Fibroblast of skin of right quadriceps (primary cell): ENCODE data around the gene TRMU.

Experiments
- DNase-seq: peaks from one replicate; pipeline ENCODE4 v3.0.0-alpha.2; 2013

Gene TRMU

DNA sequence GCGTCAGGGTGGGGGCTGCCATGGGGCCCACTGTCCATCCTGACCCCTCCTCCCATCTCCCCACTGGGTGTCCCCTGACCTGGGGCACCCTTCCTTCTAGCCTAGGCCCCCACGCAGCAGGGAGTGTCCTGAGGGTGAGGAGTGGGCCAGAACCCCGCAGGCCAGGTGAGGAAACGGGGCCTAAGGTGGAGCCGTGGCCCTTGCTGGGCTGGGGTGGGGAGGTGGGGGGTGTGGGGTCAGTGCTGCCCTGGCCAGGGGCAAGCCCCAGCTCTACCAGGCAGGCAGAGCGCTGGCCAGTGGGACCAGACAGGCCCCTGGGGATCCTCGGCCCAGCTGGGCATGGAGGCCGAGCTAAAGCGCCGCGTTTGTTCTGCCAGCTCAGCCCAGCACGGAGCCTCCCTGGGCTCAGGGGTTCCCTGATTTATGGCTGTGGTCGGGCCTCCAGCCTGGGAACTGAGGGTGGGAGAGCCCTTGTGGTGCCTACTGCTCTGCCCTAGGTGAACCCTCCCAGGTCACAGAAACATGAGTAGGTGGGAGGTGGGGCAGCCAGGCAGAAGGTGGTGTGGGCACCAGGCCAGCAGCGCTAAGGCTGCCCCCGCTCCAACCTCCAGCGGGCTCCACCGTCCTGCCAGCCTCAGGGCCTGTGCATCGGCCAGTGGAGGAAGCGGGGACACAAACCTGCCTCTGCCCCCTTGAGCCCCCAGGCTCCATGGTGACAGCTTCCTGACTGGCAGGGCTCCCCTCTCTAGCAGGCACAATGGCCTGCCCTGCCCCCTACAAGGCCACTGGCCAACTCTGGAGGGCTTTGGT lies 22.4 kb downstream of the TRMU start:
- DNase-seq = no peak

- no peak for DNase-seq
These were observed 23.3 kb downstream of the TRMU start for GRCh38 chr22:46358766-46359165.

DNA sequence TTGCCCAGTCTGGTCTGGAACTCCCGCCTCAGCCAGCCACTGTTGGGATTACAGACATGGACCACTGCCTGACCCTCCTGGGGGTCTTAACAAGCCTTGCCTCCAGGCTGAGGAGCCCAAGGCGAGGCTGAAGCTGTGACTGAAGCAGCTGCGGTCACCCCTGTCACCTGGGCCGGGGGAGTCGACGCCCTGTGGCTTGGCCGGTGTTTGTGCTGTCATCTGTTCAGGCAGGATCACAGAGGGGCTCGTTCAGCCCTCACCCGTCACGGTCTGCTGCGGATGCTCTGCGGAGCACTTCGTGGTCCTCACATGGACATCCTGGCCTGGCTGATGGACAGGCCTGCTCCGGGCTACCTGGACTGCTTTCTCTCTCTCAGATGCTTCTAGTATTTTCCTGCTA lies 23.8 kb downstream of the TRMU start:
- no peak for DNase-seq

DNA sequence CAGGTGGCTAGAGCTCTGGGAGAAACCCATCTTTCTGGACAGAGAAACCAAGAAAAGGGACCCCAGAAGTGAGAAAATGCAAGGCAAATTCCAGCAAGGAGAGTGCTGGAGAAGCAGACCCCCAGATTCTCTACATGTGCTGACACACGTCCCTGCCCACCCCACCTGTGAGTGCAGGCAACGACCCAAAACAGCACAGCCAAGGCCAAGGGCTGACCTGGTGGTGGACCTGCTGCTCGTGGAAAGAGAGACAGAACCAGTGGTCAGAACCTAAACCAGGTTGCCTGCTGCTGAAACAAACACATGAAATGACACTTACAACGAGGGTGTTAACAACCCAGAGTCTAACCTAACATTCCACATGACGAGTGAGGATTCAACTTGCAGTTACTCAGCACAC lies 24.6 kb downstream of the TRMU start:
- no peak for DNase-seq

DNA sequence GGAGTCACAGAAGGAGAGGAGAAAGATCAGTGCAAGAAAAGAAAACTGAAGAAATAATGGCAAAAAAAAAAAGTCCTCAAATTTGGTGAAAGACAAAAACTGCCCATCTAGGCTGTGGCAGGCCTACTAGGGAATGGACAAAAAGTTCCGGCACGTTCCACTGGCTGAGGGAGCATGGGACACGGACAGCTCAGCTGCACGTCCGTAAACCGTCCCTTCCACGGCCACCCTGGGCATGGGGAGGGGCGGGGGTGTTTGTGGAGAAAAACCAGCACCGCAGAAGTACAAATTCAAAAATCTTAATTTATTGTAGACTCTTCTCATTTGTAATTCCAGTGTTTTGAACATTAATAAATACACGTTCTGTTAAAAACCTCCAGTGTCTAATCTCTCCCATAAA lies 25.4 kb downstream of the TRMU start:
- no peak for DNase-seq

GRCh38 chr22:46361826-46362202 lies 26.3 kb downstream of the TRMU start:
- DNase-seq = no peak

DNA sequence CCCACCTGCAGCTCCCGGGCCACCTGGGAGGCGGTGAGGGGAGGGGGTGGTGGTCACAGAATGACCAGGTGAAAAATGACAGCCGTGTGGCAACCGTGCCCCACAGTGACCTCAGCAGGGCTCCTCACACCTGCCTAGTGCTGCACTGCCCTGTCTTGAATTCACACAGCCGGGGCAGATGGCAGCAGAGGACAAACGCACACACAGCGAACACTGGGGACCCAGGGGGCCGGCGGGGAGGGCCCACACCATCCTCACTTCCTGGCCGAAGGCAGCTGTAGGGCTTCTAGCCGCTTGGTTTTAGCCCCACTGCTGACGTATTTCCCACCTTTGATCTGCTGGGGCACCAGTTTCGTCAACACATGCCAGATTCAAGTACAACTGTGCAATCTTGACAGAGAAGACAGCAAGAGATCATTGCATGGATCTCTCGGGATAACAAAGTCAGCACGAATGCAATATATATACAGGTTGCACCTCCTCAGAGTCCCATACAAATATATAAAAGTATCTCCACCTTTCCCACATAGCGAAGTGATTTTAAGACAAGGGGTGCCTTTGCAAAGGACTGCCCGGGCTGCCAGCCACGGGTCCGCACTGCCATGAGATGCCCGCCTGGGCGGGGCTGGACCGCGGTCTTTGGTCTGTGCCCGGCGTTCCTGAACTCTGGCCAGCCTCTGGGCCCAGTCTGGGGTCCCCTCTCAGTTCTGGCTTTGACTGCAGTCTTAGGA lies 26.9 kb downstream of the TRMU start:
- no peak for DNase-seq

- no peak for DNase-seq
These were observed 27.5 kb downstream of the TRMU start for GRCh38 chr22:46362934-46363515.

- DNase-seq = no peak
These were observed 28.3 kb downstream of the TRMU start for GRCh38 chr22:46363611-46364321.

DNA sequence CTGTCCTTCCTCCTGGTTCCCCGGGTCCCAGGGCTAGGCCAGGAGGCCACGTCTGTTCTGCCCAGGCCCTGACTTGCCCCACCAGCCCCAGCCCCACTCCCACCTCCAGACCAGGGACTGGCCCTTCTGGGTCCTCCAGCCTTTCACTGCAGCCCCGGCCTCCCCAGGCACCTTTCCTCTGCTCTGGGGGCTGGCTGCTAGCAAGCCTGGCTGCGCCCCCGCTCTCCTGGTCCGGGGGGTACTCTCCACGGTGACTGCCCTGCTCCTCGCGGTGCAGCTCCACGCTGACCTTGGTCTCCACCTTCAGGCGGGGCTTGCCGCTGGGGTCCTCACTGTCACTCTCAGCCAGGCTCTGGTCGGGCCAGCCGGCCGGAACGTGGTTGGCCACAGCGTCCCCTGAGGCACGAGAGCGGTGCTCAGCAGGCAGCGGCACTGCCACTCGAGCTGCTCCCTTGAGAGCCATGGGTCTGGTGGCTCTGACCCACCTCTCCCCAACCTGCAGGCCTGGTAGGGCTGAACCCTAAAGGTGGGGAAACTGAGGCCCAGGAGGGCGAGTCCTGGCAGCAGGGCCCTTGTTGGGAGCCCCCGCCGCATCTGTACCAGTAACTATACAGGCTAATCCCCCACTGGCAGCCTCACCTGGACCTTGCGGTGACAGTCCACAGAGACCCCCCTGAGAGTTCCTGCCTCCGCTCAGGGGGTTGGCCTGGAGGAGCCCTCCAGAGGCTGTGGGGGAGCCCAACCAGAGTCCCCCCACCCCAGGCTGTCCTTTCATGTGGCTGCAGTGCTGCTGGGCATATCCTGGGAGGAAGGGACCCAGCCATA lies 29.0 kb downstream of the TRMU start:
- no peak for DNase-seq

DNA sequence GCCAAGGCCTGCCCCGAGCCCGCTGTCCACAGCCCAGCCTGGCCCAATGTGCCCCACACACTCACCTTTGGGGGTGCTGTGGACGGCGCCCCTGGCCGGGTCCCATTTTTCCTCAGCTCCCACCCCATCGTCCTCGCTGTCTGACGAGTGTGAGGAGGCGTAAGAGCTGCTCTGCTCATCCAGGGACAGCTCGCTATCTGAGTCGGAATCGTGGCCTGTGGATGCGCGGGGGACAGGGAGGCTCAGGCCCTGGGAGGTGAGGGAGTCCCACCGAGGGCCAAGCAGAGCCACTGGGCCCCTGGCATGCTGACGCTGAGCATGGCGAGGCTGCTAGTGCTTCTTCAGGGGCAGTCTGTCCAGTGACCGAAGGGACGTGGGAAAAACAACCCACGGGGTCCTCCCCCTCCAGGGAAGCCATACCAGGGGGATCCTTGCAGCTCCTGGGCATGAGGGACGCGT lies 29.7 kb downstream of the TRMU start:
- no peak for DNase-seq

GRCh38 chr22:46366327-46366731 lies 30.8 kb downstream of the TRMU start:
- DNase-seq = no peak

- no peak for DNase-seq
These were observed 31.5 kb downstream of the TRMU start for GRCh38 chr22:46366801-46367706.

DNA sequence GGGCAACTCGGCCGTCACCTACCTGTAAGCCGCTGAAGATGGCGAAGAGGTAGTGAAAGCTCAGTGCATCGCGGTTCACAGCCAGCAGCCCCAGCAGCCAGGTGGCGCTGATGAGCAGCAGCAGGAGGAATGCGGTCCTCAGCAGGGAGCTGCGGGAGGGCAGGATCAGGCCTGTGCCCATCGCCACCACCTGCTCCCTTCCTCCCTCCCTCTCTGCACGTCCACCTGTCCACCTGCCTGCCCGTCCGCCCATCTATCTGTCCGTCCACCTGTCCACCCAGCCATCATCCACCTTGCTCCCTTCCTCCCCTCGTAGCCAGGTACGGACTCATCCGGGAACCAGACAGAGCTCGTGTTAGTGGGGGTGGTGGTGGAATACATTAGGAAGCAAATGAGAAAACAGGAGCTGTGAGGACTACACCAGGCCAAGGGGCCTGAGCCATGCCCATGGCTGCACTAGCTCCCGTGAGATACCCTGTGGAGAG lies 32.2 kb downstream of the TRMU start:
- DNase-seq = peak; percentile 23

GRCh38 chr22:46368422-46368821 lies 32.9 kb downstream of the TRMU start:
- no peak for DNase-seq

DNA sequence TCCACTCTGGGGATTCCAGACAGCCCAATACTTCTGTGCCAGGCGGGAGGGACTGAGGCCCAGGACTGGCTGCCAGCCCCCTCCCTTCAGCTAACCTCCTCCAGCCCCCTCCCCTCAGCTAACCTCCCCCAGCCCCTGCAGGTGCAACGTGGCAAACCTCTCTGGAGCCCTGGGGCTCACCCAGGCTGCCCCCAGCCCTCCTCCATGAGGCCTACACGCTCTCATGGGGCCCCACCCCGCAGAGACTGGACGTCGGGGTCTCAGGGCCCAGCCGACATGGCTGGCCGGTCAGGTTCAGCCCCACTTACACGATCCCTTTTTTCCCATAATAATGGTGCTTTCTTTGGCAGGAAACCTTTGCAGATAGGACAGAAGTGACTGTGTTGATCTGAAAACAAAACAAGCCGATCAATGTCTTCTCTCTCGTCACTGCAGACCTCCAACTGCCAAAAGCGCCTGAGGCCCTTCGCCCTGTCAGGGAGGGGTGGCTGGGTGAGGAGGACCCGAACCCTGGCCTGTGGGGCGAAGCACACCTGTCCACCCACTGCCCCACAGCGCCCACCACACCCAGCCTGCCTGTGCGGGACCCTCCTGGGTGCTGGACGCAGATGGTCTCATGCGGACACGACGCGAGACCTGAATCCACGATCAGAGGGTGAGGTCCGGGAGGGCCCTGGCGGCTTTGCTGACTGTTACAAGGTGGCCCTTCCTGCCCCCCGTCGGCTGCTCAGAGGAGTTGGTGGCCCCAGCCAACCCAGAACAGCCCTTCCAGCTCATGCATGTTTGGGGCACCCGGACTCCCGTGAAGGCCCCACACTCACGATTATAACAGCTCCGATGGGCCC lies 33.6 kb downstream of the TRMU start:
- no peak for DNase-seq

DNA sequence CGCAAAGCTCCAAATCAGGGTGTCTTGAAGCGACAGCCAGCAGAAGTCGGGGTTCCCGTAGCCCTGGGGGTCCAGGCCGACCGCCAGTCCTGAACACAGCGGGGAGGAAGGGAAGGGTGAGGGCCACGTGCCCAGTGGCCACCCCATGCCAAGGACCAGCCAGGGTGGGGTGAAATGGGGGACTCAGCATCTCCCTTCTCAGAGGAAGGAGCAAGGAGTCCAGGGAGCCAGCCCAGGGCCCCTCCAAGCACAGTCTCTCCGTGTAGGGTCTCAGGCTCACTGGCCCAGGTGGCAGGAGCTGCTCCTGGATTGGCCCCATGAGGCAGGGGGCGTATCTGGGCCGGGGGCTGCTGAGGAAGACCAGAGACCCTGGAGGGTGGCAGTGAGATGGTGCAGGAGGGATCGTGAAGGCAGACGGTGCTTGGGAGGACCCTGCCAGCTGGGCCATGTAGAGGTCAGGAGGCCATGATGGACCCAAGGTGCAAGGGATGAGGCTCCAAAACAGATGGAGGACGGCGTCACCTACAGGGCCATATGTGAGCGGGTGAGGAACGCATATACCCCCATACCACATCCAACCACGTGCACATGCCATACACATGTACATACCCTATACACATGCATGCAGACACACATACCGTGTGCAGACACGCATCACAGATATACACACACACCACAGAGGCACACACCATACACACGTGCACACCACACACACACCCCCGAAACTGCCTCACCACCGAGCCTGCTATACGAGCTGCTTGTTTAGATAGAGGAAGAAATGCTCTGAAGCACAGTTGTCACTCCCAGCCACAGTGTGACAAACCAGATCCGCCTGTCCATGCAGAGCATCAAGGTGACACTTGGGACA lies 34.4 kb downstream of the TRMU start:
- DNase-seq = no peak

DNA sequence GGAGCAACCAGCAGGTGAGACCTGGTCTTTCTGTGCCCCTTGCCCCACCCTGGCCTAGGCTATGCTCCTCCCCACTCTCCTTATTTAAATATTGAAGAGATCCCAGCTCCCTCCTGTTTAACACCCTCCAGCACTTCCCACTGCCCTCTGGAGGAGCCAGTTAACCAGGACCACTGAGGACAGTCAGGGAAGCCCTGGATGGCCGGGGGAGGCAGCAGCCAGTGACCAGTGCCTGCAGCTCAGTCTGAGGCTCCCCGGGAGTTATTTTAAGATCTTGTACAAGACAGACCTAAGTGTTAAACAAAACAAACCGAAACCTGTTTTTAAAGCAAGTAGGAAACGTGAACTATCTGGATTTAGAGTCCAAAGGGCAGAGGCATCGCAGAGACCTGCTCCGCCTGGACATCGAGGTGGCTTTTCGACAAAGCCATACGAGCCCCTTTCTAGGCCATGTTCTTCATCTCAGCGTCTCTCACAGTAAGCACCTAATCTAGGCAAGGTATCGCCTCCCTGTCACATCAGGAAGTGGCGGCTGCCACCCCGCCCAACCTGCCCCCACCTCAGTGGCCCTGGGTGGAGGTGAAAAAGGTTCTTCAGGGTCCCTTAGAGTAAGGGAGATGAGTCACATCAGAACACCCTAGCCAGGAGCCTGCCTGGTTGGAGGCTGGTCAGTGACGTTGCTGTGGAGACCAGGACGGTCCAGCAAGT lies 35.2 kb downstream of the TRMU start:
- no peak for DNase-seq
